Liver (tissue), 9 donors: ENCODE measurements around the gene GLI2. TPM values are rescaled to one million over a fixed set of nuclear protein-coding genes. Genes with fewer than 3 reads are reported as not detected.

ENCODE experiments used
- DNase-seq: peaks from one replicate; pipeline ENCODE4 v3.0.0-alpha.2; 2017; ENCODE audit warnings: low spot score
- H3K27ac ChIP-seq, 2 donors: one replicate each; pipeline ENCODE4 v1.7.0; 2013; ENCODE audit warnings: inconsistent platforms in 2 of 2, low read length in 2 of 2, control low read depth in 1 of 2, low read depth in 1 of 2, mild to moderate bottlenecking in 1 of 2
- H3K27me3 ChIP-seq, 4 donors: one replicate each; pipeline versions ENCODE4 v1.6.1 to v1.7.0; 2013; ENCODE audit warnings: low read length in 3 of 4, inconsistent platforms in 1 of 4, mild to moderate bottlenecking in 1 of 4, moderate library complexity in 1 of 4; ENCODE audit not compliant: control insufficient read depth in 4 of 4, insufficient read depth in 4 of 4
- H3K36me3 ChIP-seq, 4 donors: one replicate each; pipeline versions ENCODE4 v1.6.1 to v1.7.0; 2013; ENCODE audit warnings: low read length in 3 of 4, mild to moderate bottlenecking in 3 of 4, low read depth in 1 of 4, moderate library complexity in 1 of 4; ENCODE audit not compliant: control insufficient read depth in 4 of 4, insufficient read depth in 3 of 4
- H3K4me1 ChIP-seq, 4 donors: one replicate each; pipeline versions ENCODE4 v1.6.1 to v1.7.0; 2013; ENCODE audit warnings: low read length in 3 of 4, mild to moderate bottlenecking in 3 of 4, moderate library complexity in 1 of 4; ENCODE audit not compliant: control insufficient read depth in 4 of 4, insufficient read depth in 4 of 4
- H3K4me3 ChIP-seq, 3 donors: one replicate each; pipeline versions ENCODE4 v1.6.1 to v1.7.0; 2013; ENCODE audit warnings: low read length in 3 of 3, control low read depth in 1 of 3, low read depth in 1 of 3, mild to moderate bottlenecking in 1 of 3
- H3K9ac ChIP-seq, 2 donors: one replicate each; pipeline ENCODE4 v1.7.0; 2013; ENCODE audit warnings: low read length in 2 of 2, mild to moderate bottlenecking in 2 of 2, moderate library complexity in 2 of 2, control low read depth in 1 of 2, low read depth in 1 of 2
- H3K9me3 ChIP-seq, 4 donors: one replicate each; pipeline versions ENCODE4 v1.6.1 to v1.7.0; 2013; ENCODE audit warnings: low read length in 3 of 4; ENCODE audit not compliant: control insufficient read depth in 4 of 4
- ATF3 ChIP-seq: IDR thresholded peaks from 2 replicates; pipeline ENCODE4 v1.6.1; 2016; ENCODE audit warnings: antibody characterized with exemption
- CTCF ChIP-seq: fragments of 150-350 bp; IDR thresholded peaks from 2 replicates; pipeline ENCODE4 v1.5.1; 2017; ENCODE audit warnings: improper control_type of control experiment, low read depth, low read length; ENCODE audit not compliant: missing input control
- EGR1 ChIP-seq, 2 donors: IDR thresholded peaks; 2 replicates each; pipeline ENCODE4 v1.6.1; 2016 to 2018; ENCODE audit warnings: antibody characterized with exemption in 2 of 2, low read depth in 2 of 2
- FOXA1 ChIP-seq: IDR thresholded peaks from 2 replicates; pipeline ENCODE4 v1.6.1; 2016; ENCODE audit warnings: antibody characterized with exemption
- FOXA2 ChIP-seq: IDR thresholded peaks from 2 replicates; pipeline ENCODE4 v1.6.1; 2016; ENCODE audit warnings: antibody characterized with exemption
- GABPA ChIP-seq, 2 donors: IDR thresholded peaks in 1 of 2; conservative IDR thresholded peaks in 1 of 2; 2 replicates each; pipeline ENCODE4 v1.6.1; 2016; ENCODE audit warnings: antibody characterized with exemption in 2 of 2, mild to moderate bottlenecking in 1 of 2, moderate library complexity in 1 of 2
- HNF4A ChIP-seq, 2 donors: conservative IDR thresholded peaks; 2 replicates each; pipeline ENCODE4 v1.6.1; 2016; ENCODE audit warnings: antibody characterized with exemption in 2 of 2, mild to moderate bottlenecking in 2 of 2
- HNF4G ChIP-seq: IDR thresholded peaks from 2 replicates; pipeline ENCODE4 v1.6.1; 2016; ENCODE audit warnings: antibody characterized with exemption
- JUND ChIP-seq, 2 donors: IDR thresholded peaks; 2 replicates each; pipeline ENCODE4 v1.6.1; 2016; ENCODE audit warnings: antibody characterized with exemption in 2 of 2
- MAX ChIP-seq: IDR thresholded peaks from 2 replicates; pipeline ENCODE4 v1.6.1; 2016; ENCODE audit warnings: antibody characterized with exemption
- NR2F2 ChIP-seq: IDR thresholded peaks from 2 replicates; pipeline ENCODE4 v1.6.1; 2016; ENCODE audit warnings: antibody characterized with exemption
- RAD21 ChIP-seq, 2 donors: IDR thresholded peaks; 2 replicates each; pipeline ENCODE4 v1.6.1; 2016; ENCODE audit warnings: antibody characterized with exemption in 2 of 2, mild to moderate bottlenecking in 2 of 2
- REST ChIP-seq: IDR thresholded peaks from 2 replicates; pipeline ENCODE4 v1.6.1; 2016; ENCODE audit warnings: antibody characterized with exemption, mild to moderate bottlenecking
- RXRA ChIP-seq, 2 donors: IDR thresholded peaks; 2 replicates each; pipeline ENCODE4 v1.6.1; 2017 to 2018; ENCODE audit warnings: antibody characterized with exemption in 2 of 2, mild to moderate bottlenecking in 1 of 2
- SP1 ChIP-seq: IDR thresholded peaks from 2 replicates; pipeline ENCODE4 v1.6.1; 2018; ENCODE audit warnings: antibody characterized with exemption, mild to moderate bottlenecking
- TAF1 ChIP-seq: conservative IDR thresholded peaks from 2 replicates; pipeline ENCODE4 v1.6.1; 2016; ENCODE audit warnings: antibody characterized with exemption, mild to moderate bottlenecking
- YY1 ChIP-seq: IDR thresholded peaks from 2 replicates; pipeline ENCODE4 v1.6.1; 2016; ENCODE audit warnings: antibody characterized with exemption, mild to moderate bottlenecking
- ZBTB33 ChIP-seq: IDR thresholded peaks from 2 replicates; pipeline ENCODE4 v1.6.1; 2016; ENCODE audit warnings: antibody characterized with exemption
- WGBS: extraction: QIAGEN DNeasy Blood & Tissue Kit; methylation state at CpG from one replicate; pipeline ENCODE4 v1.1.7; 2013; 5-methylcytosine and 5-hydroxymethylcytosine counted together
- polyA plus RNA-seq, 2 donors: library from polyadenylated mRNA; stranded (reverse) in 1 of 2; unstranded in 1 of 2; fragments of 200-250 nt in 1 of 2; fragments of >200 nt in 1 of 2; fragmentation: Nextera tagmentation in 1 of 2; extraction: Ambion mirVana in 1 of 2; gene quantifications; one replicate each; pipeline versions ENCODE4 v1.2.1 to v1.2.3, GENCODE V29; 2013 to 2015
- total RNA-seq, 2 donors: library from RNA; depleted of rRNA; stranded (reverse); fragments of >200 nt; gene quantifications; one replicate each; pipeline ENCODE4 v1.2.3, GENCODE V29; 2014
- donor health status: healthy.
- donor health status: healthy.
- donor health status: healthy.
- donor health status: healthy.
- donor health status: healthy.

The GLI2 gene
- total and polyA plus RNA-seq, 4 donors: 0.04 to 0.16 (median 0.11) TPM

- Histone ChIP-seq H3K4me1 (no peaks in the 10 kb centered on the region), H3K9ac (no peak overlapping the region), H3K36me3 (no peaks in the 10 kb centered on the region), H3K27me3 (peaks cover 0 to 10% (median 0%) of the 10 kb centered on the region in 4 donors), H3K27ac (no peak overlapping the region), H3K9me3 (no peaks in the 10 kb centered on the region), H3K4me3 (no peak overlapping the region)
- no peak for TF ChIP-seq ZBTB33
- TF ChIP-seq HNF4G: no peak
- no peak for TF ChIP-seq RXRA (IDR thresholded peaks at IDR 0.05)
- no peak for TF ChIP-seq TAF1
- no peak for TF ChIP-seq FOXA1
- TF ChIP-seq FOXA2: no peak
- no peak for TF ChIP-seq JUND (IDR thresholded peaks at IDR 0.05)
- no peak for TF ChIP-seq ATF3
- TF ChIP-seq MAX: no peak
- no peak for TF ChIP-seq GABPA (IDR thresholded peaks at IDR 0.05 in 1 of 2, conservative IDR thresholded peaks at IDR 0.05 in 1 of 2)
- TF ChIP-seq REST: no peak
- no peak for TF ChIP-seq HNF4A (conservative IDR thresholded peaks at IDR 0.05)
- no peak for TF ChIP-seq EGR1 (IDR thresholded peaks at IDR 0.05; ENCODE audit: low read depth in 2 of 2)
- no peak for TF ChIP-seq CTCF
- TF ChIP-seq SP1: no peak
- no peak for TF ChIP-seq RAD21 (IDR thresholded peaks at IDR 0.05)
- no peak for TF ChIP-seq NR2F2
- TF ChIP-seq YY1: no peak
- DNase-seq: no peak
- WGBS: 96% methylated on average over 2 of the region's 2 CpGs
These were observed 11.6 kb downstream of the GLI2 start for GRCh38 chr2:120747281-120747680.
